HS-5 (cell line): ENCODE measurements around the gene LRPAP1.

Source experiments
- DNase-seq: peaks from one replicate; pipeline ENCODE4 v3.0.0-alpha.2; 2012; ENCODE audit warnings: low read depth

Gene LRPAP1

GRCh38 chr4:3500111-3500510 is 32.1 kb downstream of the LRPAP1 start:
- DNase-seq = no peak

DNA sequence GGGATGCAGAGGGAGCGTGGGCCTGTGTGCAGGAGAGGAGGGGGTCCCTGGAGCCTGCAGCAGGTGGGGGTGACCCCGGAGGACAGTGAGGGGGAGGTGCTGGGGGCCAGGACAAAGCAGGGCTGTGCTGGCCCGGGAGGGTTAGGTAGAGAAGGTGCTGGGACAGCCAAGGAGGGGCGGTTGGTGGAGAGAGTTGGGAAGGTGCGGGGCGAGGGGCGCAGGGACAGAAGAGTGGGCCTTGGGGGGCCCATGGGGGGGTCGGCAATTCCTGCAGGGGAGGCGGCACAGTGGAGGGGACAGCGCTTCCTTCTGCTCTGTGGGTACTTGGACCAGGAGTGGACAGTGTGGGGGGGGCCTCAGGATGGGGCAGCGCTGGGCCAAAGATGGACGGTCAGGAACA is 32.5 kb downstream of the LRPAP1 start:
- DNase-seq = no peak

GRCh38 chr4:3498901-3499510 is 33.2 kb downstream of the LRPAP1 start:
- DNase-seq = no peak

DNA sequence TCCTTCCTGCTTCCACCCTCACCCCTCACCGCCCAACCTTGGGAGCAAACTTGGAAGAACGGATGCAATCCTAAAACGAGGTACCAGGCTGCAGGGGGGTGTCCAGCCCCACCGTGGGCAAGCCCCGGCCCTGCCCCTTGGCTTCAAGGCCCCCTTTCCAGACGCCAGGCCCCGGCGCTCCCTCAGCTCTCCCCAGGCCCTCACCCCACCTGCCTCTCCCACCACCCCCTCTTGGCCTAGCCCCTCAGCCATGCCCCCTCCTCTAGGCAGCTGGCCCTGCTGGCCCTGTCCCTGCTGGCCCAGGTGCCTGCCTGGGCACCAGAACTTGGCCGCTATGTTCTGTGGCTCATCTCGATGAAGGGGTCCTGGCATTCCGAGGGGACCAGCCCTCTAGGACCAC is 33.8 kb downstream of the LRPAP1 start:
- DNase-seq = no peak

DNA sequence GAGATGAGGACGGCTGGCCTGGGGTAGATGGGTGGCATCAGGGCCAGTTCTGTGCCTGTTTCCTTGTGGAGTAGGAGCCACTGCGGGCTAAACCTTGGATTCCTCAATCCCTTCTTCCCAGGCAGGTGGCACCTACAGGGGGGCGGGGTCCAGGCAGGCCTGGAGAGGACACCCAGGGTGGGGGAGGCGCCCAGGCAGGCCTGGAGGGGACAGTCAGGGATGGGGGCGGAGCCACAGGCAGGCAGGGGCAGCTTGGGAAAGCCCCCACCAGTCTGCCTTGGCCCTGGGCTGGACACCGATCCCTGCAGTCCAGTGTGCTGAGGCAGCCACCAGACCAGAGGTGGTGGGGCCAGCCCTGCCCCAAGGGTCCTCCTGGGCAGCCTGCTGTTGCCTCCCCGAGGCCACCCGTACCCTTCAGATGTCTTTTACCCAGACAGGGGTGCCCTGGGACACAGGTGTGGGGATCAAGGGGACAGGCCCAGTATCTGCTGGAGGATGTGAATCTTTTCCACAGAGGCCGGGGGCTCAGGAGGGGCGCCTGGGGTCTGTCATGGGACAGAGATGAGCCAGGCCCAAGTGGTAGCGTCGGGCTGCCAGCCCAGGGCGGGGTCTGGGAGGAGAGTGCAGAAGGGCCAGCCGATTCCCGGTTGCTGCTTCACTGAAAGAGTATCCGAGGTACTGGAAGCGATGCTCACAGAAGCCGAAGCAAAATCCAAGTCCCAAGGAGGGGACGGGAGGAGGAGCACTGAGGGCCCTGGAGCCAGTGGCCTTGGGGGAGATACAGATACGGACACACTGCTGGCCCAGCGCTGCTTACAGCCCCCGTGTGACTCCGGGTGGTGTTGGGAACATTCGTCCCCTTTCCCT is 34.5 kb downstream of the LRPAP1 start:
- DNase-seq = no peak

GRCh38 chr4:3497095-3497494 is 35.1 kb downstream of the LRPAP1 start:
- DNase-seq = no peak

GRCh38 chr4:3496021-3496420 is 36.2 kb downstream of the LRPAP1 start:
- no peak for DNase-seq

- DNase-seq = no peak
Observed at GRCh38 chr4:3495204-3495975, 36.8 kb downstream of the LRPAP1 start.

- DNase-seq = no peak
Observed at GRCh38 chr4:3494462-3494871, 37.8 kb downstream of the LRPAP1 start.

- no peak for DNase-seq
Observed at GRCh38 chr4:3493720-3494461, 38.3 kb downstream of the LRPAP1 start.

GRCh38 chr4:3492741-3493719 is 39.2 kb downstream of the LRPAP1 start:
- DNase-seq = no peak

- DNase-seq = no peak
Observed at GRCh38 chr4:3491681-3492405, 40.4 kb downstream of the LRPAP1 start.

GRCh38 chr4:3489451-3489962 is 42.7 kb downstream of the LRPAP1 start:
- DNase-seq = no peak

- no peak for DNase-seq
Observed at GRCh38 chr4:3488820-3489219, 43.4 kb downstream of the LRPAP1 start.

GRCh38 chr4:3487861-3488260 is 44.4 kb downstream of the LRPAP1 start:
- no peak for DNase-seq

DNA sequence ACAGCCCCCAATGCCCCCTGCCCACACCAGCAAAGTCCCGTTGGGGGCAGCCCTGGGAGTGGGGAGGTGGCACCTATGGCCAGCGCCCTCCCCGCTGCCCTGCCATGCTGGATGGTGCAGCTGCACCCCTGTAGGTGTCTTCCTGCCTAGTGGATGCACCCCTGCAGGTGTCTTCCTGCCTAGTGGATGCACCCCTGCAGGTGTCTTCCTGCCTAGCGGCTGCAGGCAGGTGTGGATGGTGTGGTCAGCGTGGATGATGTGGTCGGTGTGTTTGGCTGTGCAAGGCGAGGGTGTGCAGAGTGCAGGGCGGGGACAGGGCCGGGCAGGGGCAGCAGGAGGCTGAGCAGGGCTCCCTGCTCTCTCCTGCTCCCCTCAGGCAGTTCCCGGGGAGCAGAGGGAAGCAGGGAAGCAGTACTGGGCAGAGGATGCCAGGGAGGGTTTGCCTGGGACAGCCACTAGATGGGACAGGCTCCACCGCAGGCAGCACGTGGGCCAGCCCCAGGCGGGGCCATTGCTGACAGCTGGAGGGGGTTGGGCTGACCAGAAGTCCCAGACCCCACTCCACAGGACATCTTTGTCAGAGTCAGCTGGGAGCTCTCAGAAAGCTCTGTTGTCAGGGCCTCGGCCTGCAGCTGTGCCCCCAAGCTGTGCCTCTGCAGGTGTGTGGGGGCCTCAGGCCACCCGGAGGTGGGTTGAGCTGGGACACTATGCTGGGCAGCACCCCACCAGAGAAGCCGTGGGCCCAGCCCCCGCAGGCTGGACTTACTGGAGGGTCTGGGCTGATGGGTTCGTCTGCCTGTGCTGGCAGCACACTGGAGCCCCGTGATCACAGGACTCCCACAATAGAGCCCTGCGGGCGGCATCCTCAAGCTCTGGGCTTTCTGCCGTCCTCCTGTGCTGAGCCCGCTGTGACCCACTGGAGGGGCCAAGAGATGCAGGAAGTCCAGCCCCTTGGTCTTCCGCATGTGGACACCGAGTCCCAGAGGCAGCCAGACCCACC is 45.4 kb downstream of the LRPAP1 start:
- no peak for DNase-seq

DNA sequence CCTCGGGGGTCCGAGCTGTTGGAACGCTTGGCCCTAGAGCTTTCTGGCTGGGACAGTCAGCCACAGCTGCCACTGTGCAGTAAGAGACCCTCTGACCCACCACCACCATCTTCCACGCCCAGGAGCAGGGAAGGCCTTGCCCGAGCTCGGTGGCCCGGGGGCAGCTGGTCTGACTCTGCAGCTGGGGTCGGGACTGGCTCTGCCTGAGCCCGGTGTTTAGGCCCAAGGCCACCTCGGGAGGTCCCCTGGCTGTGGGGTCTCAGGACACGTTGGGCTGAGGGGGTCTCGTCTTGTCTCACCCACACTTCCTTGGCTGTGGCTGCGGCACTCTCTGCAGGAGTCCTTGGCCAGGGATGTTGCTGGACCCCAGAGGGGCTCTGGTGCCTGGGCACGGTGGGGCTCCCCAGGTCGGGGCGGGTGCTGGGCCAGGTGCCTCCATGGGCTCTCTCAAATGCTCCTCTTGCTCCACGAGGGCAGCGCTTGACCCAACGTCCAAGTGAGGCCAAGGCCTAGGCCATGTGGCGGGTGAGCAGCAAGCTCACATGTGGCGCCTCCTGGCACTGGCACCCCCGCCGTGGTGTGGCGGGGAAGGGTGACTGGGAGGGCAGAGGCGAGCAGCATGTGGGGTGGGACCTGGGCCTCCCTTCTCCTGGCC is 46.2 kb downstream of the LRPAP1 start:
- no peak for DNase-seq
